Measurements from ENCODE around the gene RWDD1.

The RWDD1 gene

GRCh38 chr6:116530436-116530835 is 40.9 kb upstream of the RWDD1 start:
- TF ChIP-seq CTCF (IDR thresholded peaks at IDR 0.05; ENCODE audit: control extremely low read depth, extremely low read depth, low read depth, missing control alignments), result no peak
- ChIA-PET CTCF (interaction anchor here (0.8 to 1.3 kb wide), 6 partner anchors 16 to 262 kb away, joined by 3 to 8 read pairs (median 4); partner anchors contain the start of gene TSPYL1), POLR2A (no interaction called here)
- no peak for DNase-seq (ENCODE audit: extremely low spot score)

GRCh38 chr6:116531675-116532570 is 39.4 kb upstream of the RWDD1 start:
- ChIA-PET POLR2A (no interaction called here), CTCF (interaction anchor here (0.7 to 4.4 kb wide), 18 partner anchors 10 to 315 kb away, joined by 3 to 62 read pairs (median 6); partner anchors contain the start of genes CALHM4, CALHM6, RWDD1 and TSPYL1)
- TF ChIP-seq CTCF (IDR thresholded peaks at IDR 0.05; ENCODE audit: control extremely low read depth, extremely low read depth, low read depth, missing control alignments), result peak; percentile 76

GRCh38 chr6:116533233-116533957 is 37.9 kb upstream of the RWDD1 start:
- ChIA-PET POLR2A (no interaction called here), CTCF (interaction anchor here (0.7 to 4.4 kb wide), 24 partner anchors 8 to 317 kb away, joined by 3 to 62 read pairs (median 6); partner anchors contain the start of genes CALHM4, RWDD1 and TSPYL1)
- no peak for TF ChIP-seq CTCF (IDR thresholded peaks at IDR 0.05; ENCODE audit: control extremely low read depth, extremely low read depth, low read depth, missing control alignments)
- no peak for DNase-seq (ENCODE audit: extremely low spot score)

More at GRCh38 chr6:116531675-116532570, 39.4 kb upstream of the RWDD1 start:
- peak; percentile 58 for DNase-seq (ENCODE audit: extremely low spot score)

GRCh38 chr6:116535109-116535508 is 36.2 kb upstream of the RWDD1 start:
- ChIA-PET POLR2A (no interaction called here), CTCF (interaction anchor here (0.7 to 4.4 kb wide), 34 partner anchors 11 to 327 kb away, joined by 3 to 62 read pairs (median 4); partner anchors contain the start of genes CALHM4, CALHM5, TRAPPC3L and TSPYL1)
- DNase-seq (ENCODE audit: extremely low spot score), result no peak
- TF ChIP-seq CTCF (IDR thresholded peaks at IDR 0.05; ENCODE audit: control extremely low read depth, extremely low read depth, low read depth, missing control alignments), result no peak

- CTCF ChIA-PET, result interaction anchor here (1.0 to 4.2 kb wide), 14 partner anchors 10 to 328 kb away, joined by 3 to 32 read pairs (median 6); partner anchors contain the start of genes CALHM4, CALHM5 and TSPYL1
These were observed 35.1 kb upstream of the RWDD1 start for GRCh38 chr6:116536216-116536621.

More at GRCh38 chr6:116536216-116536621, 35.1 kb upstream of the RWDD1 start:
- POLR2A ChIA-PET, result no interaction called here
- peak; percentile 81 for TF ChIP-seq CTCF (IDR thresholded peaks at IDR 0.05; ENCODE audit: control extremely low read depth, extremely low read depth, low read depth, missing control alignments)
- peak; percentile 34 for DNase-seq (ENCODE audit: extremely low spot score)
